AG09309 (cell line): ENCODE measurements around the gene ADRA2B.

Experiments used
- DNase-seq: peaks from one replicate; pipeline ENCODE4 v3.0.0-alpha.2; 2010; ENCODE audit warnings: low read depth
- H3K4me3 ChIP-seq: 2 replicates; pipeline ENCODE4 v1.5.1; 2011; ENCODE audit warnings: mild to moderate bottlenecking, low read depth, low read length, moderate library complexity; ENCODE audit not compliant: control insufficient read depth
- TF ChIP-seq, protein P1 (sequence below): IDR thresholded peaks from 2 replicates; pipeline ENCODE4 v1.5.1; 2011; ENCODE audit warnings: mild to moderate bottlenecking, low read depth, low read length, inconsistent platforms; ENCODE audit not compliant: insufficient read depth, control insufficient read depth; ENCODE audit errors: missing control alignments

ADRA2B gene

DNA sequence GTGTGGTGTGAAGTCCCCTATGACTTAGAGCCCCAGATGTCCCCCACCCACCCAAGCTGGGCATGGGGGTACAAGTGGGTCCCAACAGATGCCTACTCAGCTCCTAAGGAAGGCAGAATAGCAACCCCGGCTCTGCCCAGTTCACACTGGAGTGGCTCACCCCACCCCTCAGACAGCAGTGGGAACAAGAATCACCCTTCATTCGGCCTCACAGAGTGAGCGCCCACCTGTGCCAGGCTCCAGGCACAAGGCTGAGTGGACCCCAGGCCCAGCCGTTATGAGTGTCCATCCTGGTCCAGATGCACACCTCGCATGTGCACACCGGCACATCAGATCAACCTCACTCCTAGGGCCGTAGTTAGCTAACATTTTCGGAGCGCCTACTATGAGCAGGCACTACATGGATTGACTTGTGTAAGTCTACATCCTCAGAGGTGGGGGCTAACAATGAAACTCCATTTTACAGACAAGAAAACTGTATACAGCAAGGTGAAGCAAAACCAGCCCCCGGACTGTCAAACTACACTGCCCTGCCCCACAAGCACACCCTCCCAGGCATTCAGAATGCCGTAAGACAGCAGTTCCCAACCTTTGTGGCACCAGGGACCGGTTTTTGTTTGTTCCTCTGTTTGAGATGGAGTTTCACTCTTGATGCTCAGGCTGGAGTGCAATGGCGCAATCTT lies 24.7 kb upstream of the ADRA2B start:
- TF ChIP-seq, protein P1, sequence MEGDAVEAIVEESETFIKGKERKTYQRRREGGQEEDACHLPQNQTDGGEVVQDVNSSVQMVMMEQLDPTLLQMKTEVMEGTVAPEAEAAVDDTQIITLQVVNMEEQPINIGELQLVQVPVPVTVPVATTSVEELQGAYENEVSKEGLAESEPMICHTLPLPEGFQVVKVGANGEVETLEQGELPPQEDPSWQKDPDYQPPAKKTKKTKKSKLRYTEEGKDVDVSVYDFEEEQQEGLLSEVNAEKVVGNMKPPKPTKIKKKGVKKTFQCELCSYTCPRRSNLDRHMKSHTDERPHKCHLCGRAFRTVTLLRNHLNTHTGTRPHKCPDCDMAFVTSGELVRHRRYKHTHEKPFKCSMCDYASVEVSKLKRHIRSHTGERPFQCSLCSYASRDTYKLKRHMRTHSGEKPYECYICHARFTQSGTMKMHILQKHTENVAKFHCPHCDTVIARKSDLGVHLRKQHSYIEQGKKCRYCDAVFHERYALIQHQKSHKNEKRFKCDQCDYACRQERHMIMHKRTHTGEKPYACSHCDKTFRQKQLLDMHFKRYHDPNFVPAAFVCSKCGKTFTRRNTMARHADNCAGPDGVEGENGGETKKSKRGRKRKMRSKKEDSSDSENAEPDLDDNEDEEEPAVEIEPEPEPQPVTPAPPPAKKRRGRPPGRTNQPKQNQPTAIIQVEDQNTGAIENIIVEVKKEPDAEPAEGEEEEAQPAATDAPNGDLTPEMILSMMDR, result no peak
- no peak for DNase-seq
- no peak overlapping the region for H3K4me3 ChIP-seq

DNA sequence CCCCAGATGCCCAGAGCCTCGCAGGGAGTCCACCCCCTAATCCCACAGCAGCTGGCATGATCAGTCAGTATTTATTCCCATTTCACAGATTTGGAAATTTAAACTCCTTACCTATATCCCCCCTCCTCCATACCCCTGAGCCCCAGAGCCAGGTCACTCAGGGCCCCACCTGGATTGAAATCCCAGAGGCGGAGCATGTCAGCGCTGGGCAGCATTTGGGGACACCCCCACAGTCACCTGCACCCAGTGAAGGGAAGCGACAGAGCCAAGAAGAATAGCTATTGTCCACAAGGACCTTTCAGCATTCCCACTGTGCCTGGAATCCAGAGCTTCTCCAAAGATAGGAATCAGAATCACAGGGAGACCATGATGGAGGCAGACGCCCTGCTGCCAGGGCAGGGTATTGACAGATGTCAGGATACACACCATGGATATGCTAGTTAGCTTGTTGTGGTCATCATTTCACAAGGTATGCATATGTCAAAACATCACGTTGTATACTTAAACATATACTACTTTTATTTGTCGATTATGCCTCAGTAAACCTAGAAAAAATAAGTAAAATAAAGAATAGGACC lies 22.9 kb upstream of the ADRA2B start:
- TF ChIP-seq, protein P1, result no peak
- no peak for DNase-seq
- H3K4me3 ChIP-seq, result no peak overlapping the region

DNA sequence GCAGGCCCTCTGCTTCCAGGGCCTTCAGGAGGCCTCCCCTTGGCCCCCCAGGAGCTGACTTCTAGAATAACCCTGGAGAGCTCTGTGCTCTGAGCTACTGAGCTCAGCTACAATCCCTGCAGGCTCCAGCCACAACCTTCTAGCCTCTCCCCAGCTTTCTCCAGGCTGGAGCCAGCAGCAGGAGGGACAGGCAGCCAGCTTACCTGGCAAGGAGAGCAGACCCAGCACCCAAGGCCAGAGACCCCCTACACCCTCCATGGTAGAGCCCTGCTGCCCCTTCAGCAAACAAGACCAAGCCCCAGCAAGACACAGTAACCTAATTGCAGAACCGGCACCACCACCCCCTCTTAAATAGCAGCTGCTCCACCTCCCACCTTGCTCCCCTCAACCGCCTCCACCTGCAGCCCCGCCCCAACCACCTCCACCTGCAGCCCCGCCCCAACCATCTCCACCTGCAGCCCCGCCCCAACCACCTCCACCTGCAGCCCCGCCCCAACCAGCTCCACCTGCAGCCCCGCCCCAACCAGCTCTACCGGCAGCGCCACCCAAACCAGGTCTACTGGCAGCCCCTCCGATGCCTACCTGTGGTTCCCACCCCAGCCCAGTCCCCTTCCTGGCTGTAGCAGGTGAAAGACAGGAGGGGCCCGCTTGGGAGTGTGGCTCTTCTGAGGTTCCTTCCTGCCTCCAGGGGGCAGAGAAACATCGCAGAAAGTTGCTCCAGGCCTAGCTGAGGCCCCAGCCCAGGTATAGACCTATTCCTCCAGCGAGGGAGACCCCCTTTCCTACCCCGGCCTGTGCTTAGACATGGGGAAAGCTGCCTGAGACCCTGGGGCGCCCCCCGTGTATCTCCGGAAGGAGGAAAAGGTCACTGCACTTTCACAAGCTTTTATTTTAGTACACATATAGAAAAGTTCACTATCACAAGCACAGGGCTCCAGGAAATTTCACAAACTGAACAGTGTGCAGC lies 22.1 kb upstream of the ADRA2B start, which contains the start of gene ASTL:
ASTL (minus strand) TSS at position 324 of the 967 bp plus-strand sequence; CDS start at position 258, 66 bp downstream.
- DNase-seq, result no peak
- no peak within 1 kb of the TSS for H3K4me3 ChIP-seq
- TF ChIP-seq, protein P1, result peak; percentile 67

DNA sequence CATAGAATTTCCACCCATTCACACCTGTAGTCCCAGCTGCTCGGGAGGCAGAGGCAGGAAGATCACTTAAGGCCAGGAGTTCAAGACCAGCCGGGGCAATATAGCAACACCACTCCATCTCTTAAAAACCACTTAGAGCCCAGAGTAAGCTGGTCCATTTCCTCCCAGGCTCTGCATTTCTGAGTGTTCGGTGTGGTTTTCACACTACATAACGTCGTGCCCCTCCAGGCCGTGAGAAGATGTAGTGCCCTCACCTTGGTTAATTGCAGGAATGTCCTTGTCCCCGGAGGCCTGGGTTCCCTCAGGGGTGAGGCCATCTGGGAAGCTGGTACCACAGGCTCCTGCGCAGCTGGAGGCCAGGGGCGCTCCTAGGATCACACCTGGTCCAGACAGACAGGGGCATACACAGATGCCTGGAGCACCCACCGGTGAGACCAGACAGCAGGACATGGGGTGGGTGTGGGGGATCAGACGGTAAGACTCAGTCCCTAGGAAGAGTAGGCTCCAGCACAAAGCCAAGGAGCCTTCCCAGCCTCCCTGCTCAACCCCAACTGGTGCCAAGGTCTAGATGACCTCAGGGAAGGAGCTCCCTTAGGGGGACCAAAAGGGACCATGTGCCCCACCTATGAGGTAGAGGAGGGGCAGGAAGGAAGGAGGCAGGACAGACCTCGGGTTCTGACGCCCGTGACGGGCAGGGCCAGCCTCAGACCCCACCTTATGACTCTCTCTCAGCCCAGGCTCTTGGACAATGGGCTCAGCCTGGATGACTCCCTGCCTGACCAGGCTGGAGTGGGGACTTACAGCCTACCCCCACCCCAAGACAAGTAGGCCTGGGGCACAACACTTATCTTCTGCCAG lies 21.2 kb upstream of the ADRA2B start:
- TF ChIP-seq, protein P1, result no peak
- no peak overlapping the region for H3K4me3 ChIP-seq
- DNase-seq, result no peak

DNA sequence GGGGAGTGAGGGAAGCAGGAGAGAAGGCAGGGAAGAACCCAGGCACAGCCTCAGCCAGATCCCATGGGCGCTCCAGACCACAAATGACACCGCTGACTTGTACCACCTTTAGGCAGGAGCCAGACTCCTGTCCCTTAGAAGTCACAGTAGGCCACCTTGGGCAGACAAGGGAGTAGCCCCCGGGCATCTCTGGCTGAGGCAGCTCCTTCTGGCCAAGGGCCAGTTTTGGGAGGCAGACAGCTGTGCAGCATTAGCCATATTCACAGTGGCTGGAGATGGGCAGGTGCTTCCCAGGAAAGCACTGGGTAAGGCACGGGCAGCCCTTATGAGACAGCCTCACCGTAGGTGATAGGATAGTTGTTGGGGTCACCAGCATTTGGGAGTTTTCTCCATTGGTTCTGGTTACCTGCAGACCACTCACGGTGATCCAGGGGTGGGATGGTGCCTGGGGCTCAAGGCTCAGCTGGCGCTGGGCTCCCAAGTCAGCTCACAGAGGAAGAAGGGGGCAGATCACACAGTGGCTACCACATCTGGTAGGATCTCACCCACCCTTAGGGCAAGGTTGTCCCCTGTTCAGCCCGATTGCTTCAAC lies 19.9 kb upstream of the ADRA2B start:
- TF ChIP-seq, protein P1, result no peak
- no peak overlapping the region for H3K4me3 ChIP-seq
- no peak for DNase-seq
